H1 (cell line): ENCODE measurements around the gene GALNT9. TPM values are rescaled to one million over a fixed set of nuclear protein-coding genes. Genes with fewer than 3 reads are reported as not detected.

ENCODE experiments used
- CTCF ChIA-PET: fragments of 300-600 bp; sonication (Branson Sonifier 250); formaldehyde crosslinking; loops from one replicate; lab custom pipeline; 2021; ENCODE audit not compliant: partially characterized antibody; lab: Charles Lee
- POLR2A ChIA-PET: fragments of 300-600 bp; sonication (Branson Sonifier 250); formaldehyde crosslinking; loops from one replicate; lab custom pipeline; 2021; ENCODE audit warnings: inconsistent platforms; ENCODE audit not compliant: partially characterized antibody; lab: Charles Lee
- DNase-seq, 2 experiments: peaks; one replicate each; pipeline versions ENCODE4 v3.0.0 to v3.0.0-alpha.2; 2010 to 2022; ENCODE audit warnings: low spot score in 2 of 2, low read depth in 1 of 2, mixed read lengths in 1 of 2
- FAIRE-seq: peaks from 2 replicates; lab custom pipeline; 2011; peaks lifted over from hg19 to GRCh38; lab: Jason Lieb, UNC
- H2AFZ ChIP-seq: 2 replicates; pipeline ENCODE4 v1.8.1; 2012; ENCODE audit warnings: low read length, inconsistent platforms
- H2AK5ac ChIP-seq: 2 replicates; pipeline ENCODE4 v1.6.1; 2013; ENCODE audit warnings: low read depth, low read length
- H2BK120ac ChIP-seq: replicated peaks from 2 replicates; pipeline ENCODE3; 2013; ENCODE audit warnings: low read depth, low read length, inconsistent platforms
- H2BK12ac ChIP-seq: 2 replicates; pipeline ENCODE4 v1.6.1; 2013; ENCODE audit warnings: low read depth, low read length
- H2BK15ac ChIP-seq: 2 replicates; pipeline ENCODE4 v1.6.1; 2013; ENCODE audit warnings: low read length
- H2BK20ac ChIP-seq: 2 replicates; pipeline ENCODE4 v1.6.1; 2013; ENCODE audit warnings: low read length
- H2BK5ac ChIP-seq: 2 replicates; pipeline ENCODE4 v1.6.1; 2013; ENCODE audit warnings: low read depth, low read length
- H3K14ac ChIP-seq: 2 replicates; pipeline ENCODE4 v1.6.1; 2013; ENCODE audit warnings: inconsistent platforms; ENCODE audit not compliant: insufficient read length
- H3K18ac ChIP-seq: 2 replicates; pipeline ENCODE4 v1.6.1; 2013; ENCODE audit warnings: low read length; ENCODE audit errors: extremely low read depth
- H3K23ac ChIP-seq: 2 replicates; pipeline ENCODE4 v1.6.1; 2013; ENCODE audit warnings: inconsistent platforms; ENCODE audit not compliant: insufficient read length
- H3K23me2 ChIP-seq: 2 replicates; pipeline ENCODE4 v1.6.1; 2013; ENCODE audit warnings: low read depth, low read length
- H3K27ac ChIP-seq: 2 replicates; pipeline ENCODE4 v1.6.1; 2011; ENCODE audit warnings: low read depth, low read length, inconsistent platforms
- H3K27me3 ChIP-seq, 4 experiments: replicated peaks in 1 of 4; 1 replicate in 1 of 4; 2 replicates in 3 of 4; pipeline versions ENCODE4 v1.6.1 to v1.8.1; 2011 to 2013; ENCODE audit warnings: low read length in 3 of 4, mild to moderate bottlenecking in 3 of 4, inconsistent platforms in 2 of 4, mixed read lengths in 2 of 4, moderate library complexity in 1 of 4; ENCODE audit not compliant: control insufficient read depth in 3 of 4, insufficient read depth in 3 of 4; ENCODE audit errors: extremely low read depth in 1 of 4
- H3K36me3 ChIP-seq, 4 experiments: 2 replicates each; pipeline versions ENCODE4 v1.6.1 to v1.8.1; 2011 to 2013; ENCODE audit warnings: mild to moderate bottlenecking in 4 of 4, low read length in 3 of 4, moderate library complexity in 2 of 4, control low read depth in 1 of 4, inconsistent platforms in 1 of 4; ENCODE audit not compliant: insufficient read depth in 4 of 4, control insufficient read depth in 2 of 4
- H3K4ac ChIP-seq: replicated peaks from 2 replicates; pipeline ENCODE3; 2013; ENCODE audit warnings: low read length, low read depth, mixed read lengths, inconsistent platforms; ENCODE audit not compliant: insufficient read length
- H3K4me1 ChIP-seq, 4 experiments: replicated peaks in 1 of 4; 1 replicate in 1 of 4; 2 replicates in 3 of 4; pipeline versions ENCODE4 v1.6.1 to v1.8.1; 2011 to 2013; ENCODE audit warnings: low read length in 3 of 4, inconsistent platforms in 2 of 4, mixed read lengths in 1 of 4; ENCODE audit not compliant: insufficient read depth in 4 of 4, control insufficient read depth in 3 of 4
- H3K4me2 ChIP-seq, 2 experiments: 2 replicates each; pipeline versions ENCODE4 v1.6.1 to v1.8.1; 2011 to 2013; ENCODE audit warnings: low read depth in 2 of 2, low read length in 2 of 2, control low read depth in 1 of 2, inconsistent platforms in 1 of 2, mild to moderate bottlenecking in 1 of 2; ENCODE audit not compliant: insufficient read depth in 1 of 2
- H3K4me3 ChIP-seq, 4 experiments: fragments of 200-600, 300-600 bp in 1 of 4; sonication (generic), shearing (Covaris generic), sonication (Bioruptor Twin) in 1 of 4; 2 replicates each; pipeline versions ENCODE4 v1.5.1 to v1.8.1; 2011 to 2016; ENCODE audit warnings: low read length in 4 of 4, low read depth in 3 of 4, control low read depth in 2 of 4, inconsistent platforms in 2 of 4, mild to moderate bottlenecking in 2 of 4, mixed read lengths in 1 of 4, moderate library complexity in 1 of 4; ENCODE audit not compliant: insufficient read depth in 2 of 4; ENCODE audit errors: extremely low read depth in 1 of 4
- H3K56ac ChIP-seq: replicated peaks from 2 replicates; pipeline ENCODE3; 2013; ENCODE audit warnings: low read depth, mild to moderate bottlenecking, mixed read lengths, low read length, inconsistent platforms; ENCODE audit not compliant: insufficient read length
- H3K79me1 ChIP-seq: 2 replicates; pipeline ENCODE4 v1.6.1; 2013; ENCODE audit warnings: low read depth, low read length, control low read depth
- H3K79me2 ChIP-seq, 2 experiments: 2 replicates each; pipeline versions ENCODE4 v1.6.1 to v1.8.1; 2012 to 2013; ENCODE audit warnings: low read length in 2 of 2, mild to moderate bottlenecking in 2 of 2, inconsistent platforms in 1 of 2; ENCODE audit not compliant: insufficient read depth in 2 of 2, control insufficient read depth in 1 of 2
- H3K9ac ChIP-seq, 4 experiments: replicated peaks in 1 of 4; 1 replicate in 1 of 4; 2 replicates in 3 of 4; pipeline versions ENCODE4 v1.6.1 to v1.8.1; 2011 to 2013; ENCODE audit warnings: low read depth in 3 of 4, low read length in 3 of 4, control low read depth in 2 of 4, mild to moderate bottlenecking in 2 of 4, moderate library complexity in 2 of 4, inconsistent platforms in 1 of 4; ENCODE audit errors: extremely low read depth in 1 of 4
- H3K9me3 ChIP-seq, 2 experiments: 2 replicates each; pipeline versions ENCODE4 v1.6.1 to v1.8.1; 2012 to 2013; ENCODE audit warnings: mild to moderate bottlenecking in 2 of 2, moderate library complexity in 2 of 2, control low read depth in 1 of 2, inconsistent platforms in 1 of 2, low read depth in 1 of 2, low read length in 1 of 2, mixed read lengths in 1 of 2; ENCODE audit not compliant: insufficient read depth in 2 of 2
- H4K20me1 ChIP-seq, 2 experiments: replicated peaks in 1 of 2; 2 replicates each; pipeline versions ENCODE3 to v1.8.1; 2011 to 2013; ENCODE audit warnings: inconsistent platforms in 2 of 2, low read length in 2 of 2, mild to moderate bottlenecking in 1 of 2; ENCODE audit not compliant: insufficient read depth in 2 of 2, control insufficient read depth in 1 of 2
- H4K5ac ChIP-seq: 2 replicates; pipeline ENCODE4 v1.6.1; 2013; ENCODE audit warnings: low read length, low read depth, mixed read lengths, inconsistent platforms; ENCODE audit not compliant: insufficient read length
- H4K8ac ChIP-seq: 2 replicates; pipeline ENCODE4 v1.8.0; 2013; ENCODE audit warnings: mild to moderate bottlenecking, moderate library complexity, low read length, inconsistent platforms; ENCODE audit not compliant: insufficient read depth; ENCODE audit errors: extremely low read depth
- H4K91ac ChIP-seq: replicated peaks from 2 replicates; pipeline ENCODE3; 2013; ENCODE audit warnings: low read length, mixed read lengths, inconsistent platforms; ENCODE audit not compliant: insufficient read length
- CBX5 ChIP-seq: fragments of 300-800, 300-1000 bp; sonication (generic); IDR thresholded peaks from 2 replicates; pipeline ENCODE4 v1.7.1; 2016; ENCODE audit warnings: antibody characterized with exemption, low read length, low read depth
- CHD1 ChIP-seq: IDR thresholded peaks from 2 replicates; pipeline ENCODE4 v1.6.1; 2012; ENCODE audit warnings: low read depth, low read length, improper control_type of control experiment
- CTBP2 ChIP-seq: IDR thresholded peaks from 2 replicates; pipeline ENCODE4 v1.7.0; 2011; ENCODE audit warnings: borderline replicate concordance, mild to moderate bottlenecking, moderate library complexity, mixed read lengths, low read length; ENCODE audit not compliant: insufficient read depth, insufficient read length
- ZNF274 ChIP-seq: IDR thresholded peaks from 2 replicates; pipeline ENCODE4 v1.7.0; 2012; ENCODE audit warnings: low read length, borderline replicate concordance; ENCODE audit errors: extremely low read depth
- WGBS, 2 experiments: shearing (Covaris generic) in 1 of 2; methylation state at CpG; one replicate each; pipeline versions ENCODE4 v1.1.6 to v1.1.7; 2013 to 2015; ENCODE audit warnings: low lambda C conversion rate in 2 of 2, mixed read lengths in 2 of 2, inconsistent platforms in 1 of 2, low coverage in 1 of 2, missing lambda C conversion rate in 1 of 2; ENCODE audit not compliant: insufficient replicate concordance in 2 of 2, insufficient coverage in 1 of 2, insufficient read length in 1 of 2; ENCODE audit errors: extremely low coverage in 1 of 2, missing lambda C conversion rate in 1 of 2; 5-methylcytosine and 5-hydroxymethylcytosine counted together
- polyA plus RNA-seq, 7 experiments: library from polyadenylated mRNA; depleted of rRNA in 3 of 7; stranded (reverse) in 5 of 7; unstranded in 2 of 7; fragments of >200 nt in 5 of 7; fragments of 200-250 nt in 2 of 7; gene quantifications; 1 replicate in 5 of 7; 2 replicates in 1 of 7; 4 replicates in 1 of 7; pipeline versions ENCODE4 v1.2.1 to v1.2.3, GENCODE V29; 2011 to 2013; ENCODE audit warnings: missing spikeins in 2 of 7, mixed read lengths in 2 of 7
- total RNA-seq: library from RNA; stranded (reverse); fragmentation: NEBNext Ultra II Directional; extraction: Animal tissue kit (Norgen Biotek cat#: 25700); gene quantifications from 2 replicates; pipeline ENCODE4 v1.2.1, GENCODE V29; 2021
- TF ChIP-seq, protein P1 (sequence below): IDR thresholded peaks from 2 replicates; pipeline ENCODE4 v1.6.1; 2011; ENCODE audit warnings: low read depth, mild to moderate bottlenecking, low read length; ENCODE audit not compliant: insufficient read depth

GALNT9 gene
- total and polyA plus RNA-seq, 2 of the 8 experiments (the other 6 are each of a cell fraction or from before 2014, with no cell fraction given) = 2.0 to 3.6 TPM

DNA sequence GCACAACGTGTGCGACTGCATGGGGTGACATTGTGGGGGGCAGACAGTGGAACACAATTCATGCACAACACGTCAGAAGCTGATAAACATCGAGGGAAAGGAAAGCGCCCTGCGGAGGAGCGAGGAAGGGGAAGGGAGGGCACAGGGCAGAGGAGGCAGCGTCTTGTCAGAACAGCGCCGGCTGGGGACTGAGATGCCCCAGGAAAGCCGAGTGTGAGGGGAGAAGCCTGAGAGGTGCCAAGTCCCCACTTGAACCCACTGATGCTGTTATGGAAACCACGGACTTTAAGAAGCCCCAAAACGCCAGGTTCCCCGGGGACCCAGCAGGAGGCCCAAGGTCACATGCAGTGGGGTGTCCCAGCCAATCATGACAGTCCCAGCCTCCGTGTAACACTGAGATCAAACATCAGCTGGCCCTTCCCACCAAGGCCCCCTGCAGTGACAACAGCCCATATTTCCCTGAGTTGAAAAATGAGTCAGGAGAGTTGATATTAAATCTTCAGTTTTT, 70.0 kb downstream of the GALNT9 start:
- Histone ChIP-seq H4K91ac (no peak overlapping the region), H2AK5ac (no peak overlapping the region), H4K5ac (no peak overlapping the region), H3K4ac (no peak overlapping the region), H2BK15ac (no peak overlapping the region), H2AFZ (no peak overlapping the region), H3K79me1 (no peaks in the 10 kb centered on the region), H3K4me2 (no peak overlapping the region), H3K9me3 (no peaks in the 10 kb centered on the region), H3K18ac (no peak overlapping the region), H2BK12ac (no peak overlapping the region), H4K8ac (no peak overlapping the region), H3K36me3 (no peaks in the 10 kb centered on the region), H3K9ac (no peak overlapping the region), H2BK120ac (no peak overlapping the region), H2BK5ac (no peak overlapping the region), H3K56ac (no peak overlapping the region), H3K27ac (no peak overlapping the region), H3K14ac (no peak overlapping the region), H3K4me3 (no peak overlapping the region), H3K23ac (no peak overlapping the region), H3K27me3 (peaks cover 0 to 4% (median 0%) of the 10 kb centered on the region in 4 experiments; a peak in 4 of 7 replicates), H3K4me1 (peaks cover 0 to 7% (median 4%) of the 10 kb centered on the region in 4 experiments; a peak in 5 of 7 replicates), H2BK20ac (no peak overlapping the region), H3K23me2 (no peaks in the 10 kb centered on the region), H3K79me2 (no peaks in the 10 kb centered on the region), H4K20me1 (peaks cover 0 to 1% of the 10 kb centered on the region in 2 experiments)
- FAIRE-seq (no peak), DNase-seq (no peak)
- WGBS, 2 experiments = 90% methylated on average over 14 of the region's 15 CpGs; no CpG with 5 or more reads in 1 of the 2 experiments
- CTCF ChIA-PET = interaction anchor here (1.0 to 1.3 kb wide), 5 partner anchors 14 to 98 kb away, joined by 3 to 4 read pairs (median 3); no protein-coding TSS in a partner anchor
- POLR2A ChIA-PET = no interaction called here
- TF ChIP-seq CHD1 (no peak), CTBP2 (no peak), ZNF274 (no peak), CBX5 (no peak)
- TF ChIP-seq, protein P1, sequence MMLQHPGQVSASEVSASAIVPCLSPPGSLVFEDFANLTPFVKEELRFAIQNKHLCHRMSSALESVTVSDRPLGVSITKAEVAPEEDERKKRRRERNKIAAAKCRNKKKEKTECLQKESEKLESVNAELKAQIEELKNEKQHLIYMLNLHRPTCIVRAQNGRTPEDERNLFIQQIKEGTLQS = no peak
